GM19455 (cell line): ENCODE results near the gene NCAM1.
"Not testable (repeated sequence)": the region's sequence is repeated elsewhere in the genome, so short reads cannot be mapped to it uniquely, and the experiment has no call there.

Experiments
- ATAC-seq: cut with Tn5 transposase; IDR thresholded peaks from one replicate; pipeline ENCODE4 v1.9.1; 2021; ENCODE audit not compliant: unreplicated experiment

Gene NCAM1

DNA sequence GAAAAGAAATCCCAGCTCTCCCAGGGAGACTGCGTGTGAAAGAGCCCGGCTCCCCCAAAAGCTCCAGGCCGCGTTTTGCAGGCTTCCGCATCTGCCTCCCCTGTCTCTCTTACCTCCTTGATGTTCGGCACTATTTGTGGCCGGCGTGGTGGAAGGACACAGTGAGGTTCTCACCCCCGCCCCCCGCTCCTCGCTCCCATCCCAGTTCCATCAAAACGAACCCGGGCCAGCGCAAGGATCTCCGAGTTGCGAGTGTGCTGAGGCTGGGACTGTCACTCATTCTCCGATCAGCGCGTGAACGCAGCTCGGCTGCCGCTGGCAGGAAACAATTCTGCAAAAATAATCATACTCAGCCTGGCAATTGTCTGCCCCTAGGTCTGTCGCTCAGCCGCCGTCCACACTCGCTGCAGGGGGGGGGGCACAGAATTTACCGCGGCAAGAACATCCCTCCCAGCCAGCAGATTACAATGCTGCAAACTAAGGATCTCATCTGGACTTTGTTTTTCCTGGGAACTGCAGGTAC lies at the start of gene NCAM1:
TSS of gene NCAM1 (plus strand) at position 275 of the 523 bp plus-strand sequence.
- no peak for ATAC-seq

- ATAC-seq = no peak
Measured at GRCh38 chr11:112922606-112923005, 38.6 kb upstream of the NCAM1 start.

DNA sequence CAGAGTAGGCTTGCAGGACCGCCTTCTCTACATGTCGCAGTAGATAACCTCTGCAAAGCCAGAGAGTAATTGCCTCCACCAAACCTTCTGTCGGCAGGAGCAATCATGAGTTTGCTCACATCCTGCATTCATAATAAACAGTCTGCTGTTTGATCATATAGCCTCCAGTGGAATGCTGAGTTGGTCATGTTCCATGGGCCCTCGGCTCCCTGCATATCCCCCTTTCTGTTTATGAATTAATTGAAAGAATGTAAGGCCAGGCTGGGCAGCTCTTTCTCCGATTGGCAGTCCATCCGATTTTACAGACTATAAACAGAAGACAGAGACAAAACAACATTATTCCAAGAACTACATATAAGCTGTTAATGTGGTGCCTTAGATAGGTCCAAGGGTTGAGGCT lies 36.4 kb upstream of the NCAM1 start:
- ATAC-seq = not testable (repeated sequence)

- no peak for ATAC-seq
Measured at GRCh38 chr11:112925516-112926310, 35.5 kb upstream of the NCAM1 start.

DNA sequence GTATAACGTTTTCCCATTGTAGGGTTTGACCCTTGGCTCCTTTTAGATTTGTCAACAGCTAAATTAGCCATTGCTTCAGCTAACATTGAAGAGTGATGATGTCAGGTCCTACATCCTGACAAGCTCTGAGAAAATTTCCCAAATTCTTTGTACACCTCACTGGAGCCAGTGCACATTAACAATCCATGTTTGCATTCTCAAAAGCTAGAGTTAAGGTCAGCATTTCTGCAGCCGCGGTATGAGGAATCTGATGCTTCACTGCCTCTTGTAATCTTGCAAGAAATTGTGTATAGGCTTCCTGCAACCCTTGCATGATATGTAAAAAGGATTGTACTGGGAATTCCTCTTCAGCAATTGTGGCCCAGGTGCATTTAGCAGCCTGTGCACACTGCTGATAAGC lies 33.1 kb upstream of the NCAM1 start:
- no peak for ATAC-seq

- ATAC-seq = no peak
Measured at GRCh38 chr11:112929432-112929831, 31.8 kb upstream of the NCAM1 start.

- ATAC-seq = no peak
Measured at GRCh38 chr11:112931703-112932102, 29.5 kb upstream of the NCAM1 start.

DNA sequence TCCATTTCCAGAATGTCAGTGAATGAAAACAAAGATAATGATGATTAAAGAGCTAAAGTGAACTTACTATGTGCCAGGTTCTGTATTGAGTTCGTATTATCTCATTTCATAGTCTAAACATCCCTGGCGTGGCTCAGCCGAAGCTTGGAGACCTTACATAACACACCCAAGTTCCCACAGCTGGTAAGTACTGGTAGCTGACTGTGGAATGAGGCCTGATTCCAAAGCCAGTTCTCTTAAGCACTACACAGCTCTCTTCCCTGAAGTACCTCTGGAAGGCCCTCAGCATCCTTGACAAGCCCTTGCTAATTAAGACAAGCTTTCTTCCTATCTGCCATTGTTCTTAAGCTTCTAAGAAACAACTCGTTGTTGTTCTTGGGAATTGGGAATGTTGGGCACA lies 28.6 kb upstream of the NCAM1 start:
- ATAC-seq = no peak

DNA sequence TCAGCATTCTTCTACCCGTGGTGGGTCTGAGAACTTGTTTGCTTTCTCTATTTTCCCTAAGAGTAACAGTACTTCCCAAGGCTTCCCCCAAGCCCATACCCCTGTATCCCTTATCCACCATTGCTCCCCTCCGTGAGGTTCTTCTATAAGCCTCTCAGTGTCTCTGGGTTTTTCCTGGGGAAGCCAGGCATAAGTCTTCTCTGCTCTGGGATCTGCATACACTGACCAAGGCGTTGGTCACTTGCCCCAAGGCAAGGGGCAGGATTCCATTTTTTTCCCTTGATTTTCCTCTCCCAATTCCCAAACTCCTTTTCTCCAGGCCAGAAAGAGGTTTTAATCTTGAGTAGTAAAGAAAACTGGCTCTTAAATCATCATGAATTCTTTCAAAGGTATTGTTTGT lies 27.2 kb upstream of the NCAM1 start:
- no peak for ATAC-seq

- no peak for ATAC-seq
Measured at GRCh38 chr11:112941104-112941503, 20.1 kb upstream of the NCAM1 start.

DNA sequence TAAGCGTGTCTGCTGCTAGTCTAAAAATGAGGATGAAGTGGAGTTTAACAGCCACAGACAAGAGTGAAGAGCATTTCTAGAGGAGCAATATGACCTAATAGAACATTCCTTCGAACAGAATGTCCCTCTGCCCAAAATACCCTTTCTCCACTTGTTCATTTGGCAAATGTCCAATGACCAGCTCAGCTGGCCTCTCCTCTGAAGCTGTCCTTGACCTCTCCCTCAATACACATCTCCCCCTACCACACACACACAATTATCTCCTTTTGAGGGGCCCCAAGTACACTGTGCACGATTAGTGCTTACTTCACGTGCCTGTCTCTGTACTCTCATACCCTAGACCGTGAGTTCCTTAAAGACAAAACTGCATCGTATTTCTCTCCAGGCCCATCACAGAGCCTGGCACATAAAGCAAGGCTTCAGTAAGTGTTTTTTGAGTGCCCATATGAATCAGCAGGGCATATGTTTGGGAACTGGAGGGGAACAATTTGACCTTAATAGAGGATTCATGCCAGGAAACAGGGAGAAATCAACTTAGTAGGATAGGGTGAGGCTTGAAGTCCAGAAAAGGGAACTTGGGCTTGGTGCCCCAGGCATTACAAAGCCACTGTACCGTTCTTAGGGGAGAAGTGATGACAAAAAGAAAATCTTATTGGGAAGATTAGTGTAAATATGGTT lies 18.1 kb upstream of the NCAM1 start:
- ATAC-seq = no peak

DNA sequence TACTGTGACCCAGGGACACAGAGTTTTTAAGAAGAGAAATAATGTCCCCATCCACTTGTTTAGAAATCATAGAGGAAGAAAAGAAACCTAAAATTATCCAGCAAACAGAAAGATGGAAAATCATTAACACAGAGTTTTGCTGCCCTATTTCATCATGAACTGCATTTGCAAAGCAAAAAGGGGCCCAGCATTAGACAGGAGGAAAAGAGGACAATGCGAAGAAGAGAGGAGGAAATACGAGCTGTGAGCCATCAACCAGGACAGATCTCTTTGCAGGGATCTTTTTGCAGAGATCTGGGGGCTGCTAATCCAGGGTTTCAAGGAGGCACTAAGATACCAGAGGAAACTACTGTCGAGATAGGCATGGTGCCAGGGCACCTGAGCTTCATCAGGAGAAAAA lies 14.4 kb upstream of the NCAM1 start:
- no peak for ATAC-seq

DNA sequence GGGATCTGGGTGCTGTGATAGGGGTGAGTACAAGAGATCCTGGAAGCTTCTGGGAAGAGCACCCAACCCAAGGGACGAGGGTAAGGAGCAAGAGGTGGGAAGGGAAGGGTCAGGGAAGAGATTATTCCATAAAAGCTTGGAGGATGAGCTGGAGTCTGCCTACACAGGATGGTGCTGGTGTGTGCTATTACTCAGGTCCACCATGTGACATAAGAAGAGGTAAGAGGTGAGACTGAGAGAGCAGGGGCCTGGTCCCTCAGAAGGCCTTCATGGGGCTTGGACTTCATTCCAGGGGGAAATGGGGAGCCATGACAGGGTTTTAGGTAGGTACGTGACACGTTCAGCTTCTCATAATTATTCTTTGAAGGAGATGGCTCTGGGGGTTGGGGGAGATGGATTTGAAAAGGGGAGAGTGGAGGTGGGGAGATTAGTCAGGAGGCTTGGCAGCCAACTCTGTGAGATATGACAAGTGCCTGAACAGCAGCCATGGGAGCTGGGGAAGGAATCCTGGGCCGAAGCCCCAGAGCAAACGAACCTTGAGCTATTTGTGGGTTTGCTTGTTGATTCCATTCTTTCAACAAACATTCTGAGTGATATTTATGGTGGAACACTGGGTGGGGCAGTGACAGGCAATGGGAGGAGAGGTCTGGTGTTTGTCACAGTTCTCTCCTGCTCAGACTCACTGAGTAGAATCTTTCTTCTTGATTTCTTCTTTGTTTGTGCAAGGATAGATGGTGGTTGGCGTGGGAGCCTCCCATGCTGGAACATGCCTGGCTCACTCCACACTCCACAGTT lies 11.2 kb upstream of the NCAM1 start:
- ATAC-seq = no peak

- ATAC-seq = no peak
Measured at GRCh38 chr11:112958670-112959069, 2.5 kb upstream of the NCAM1 start.

GRCh38 chr11:112961751-112962578 lies 745 bp downstream of the NCAM1 start:
- ATAC-seq = no peak

DNA sequence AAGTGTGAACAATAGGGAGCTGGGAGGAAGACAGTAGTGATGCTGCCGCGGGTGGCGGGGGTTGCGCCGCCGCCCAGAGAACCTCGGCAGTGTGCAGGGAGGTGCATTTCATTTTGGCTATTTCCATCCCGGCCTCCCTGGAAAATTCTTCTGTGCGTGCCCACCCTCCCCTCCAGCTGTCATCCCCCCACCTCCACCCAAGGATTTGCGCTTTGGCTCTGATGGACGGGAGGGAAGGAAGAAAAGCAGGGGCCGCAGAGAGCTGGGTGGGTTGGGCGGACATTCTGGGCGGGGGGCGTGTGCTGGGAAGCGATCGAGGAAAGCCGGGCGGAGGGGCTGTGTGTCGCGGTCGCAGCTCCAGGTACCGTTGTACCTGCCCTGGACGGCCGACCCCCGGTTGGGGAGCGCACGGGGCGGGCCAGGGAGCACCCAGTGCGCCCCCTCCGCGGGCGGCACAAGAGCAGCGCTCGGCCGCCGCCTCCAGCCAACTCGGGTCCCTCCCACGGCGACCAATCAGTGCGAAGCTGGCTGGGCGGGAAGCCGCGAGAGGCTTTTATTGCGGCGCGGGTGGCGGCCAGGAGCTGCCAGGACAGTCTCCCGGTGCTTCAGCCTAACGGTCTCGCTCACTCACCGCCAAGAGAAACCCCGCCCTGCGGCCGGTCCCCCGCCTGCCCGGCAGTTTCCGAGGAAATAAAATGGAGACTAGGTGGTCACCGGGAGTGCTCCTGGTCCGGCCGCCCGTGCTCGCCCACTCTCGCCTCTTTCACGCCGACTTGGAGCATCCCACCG lies 1.6 kb downstream of the NCAM1 start:
- no peak for ATAC-seq

GRCh38 chr11:112963368-112963955 lies 2.2 kb downstream of the NCAM1 start:
- ATAC-seq = no peak

DNA sequence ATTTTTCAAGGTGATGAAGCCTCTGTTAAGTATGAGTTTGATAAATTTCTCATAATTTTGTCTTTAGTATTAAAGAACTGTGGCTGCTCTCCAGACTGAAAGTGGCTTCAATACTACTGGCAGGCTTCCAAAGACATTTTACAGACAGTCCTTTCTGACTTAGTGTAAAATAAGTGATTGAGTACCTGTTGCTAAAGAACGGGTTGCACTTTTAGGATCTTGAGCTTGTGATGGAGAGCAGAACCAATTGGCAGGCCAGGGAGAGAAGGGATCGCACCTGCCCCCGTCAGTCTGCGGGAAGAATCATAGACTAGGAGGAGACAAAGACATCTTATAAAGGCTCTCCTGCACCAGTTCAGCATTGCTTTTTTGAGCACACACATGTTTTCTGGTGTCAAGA lies 4.4 kb downstream of the NCAM1 start:
- ATAC-seq = no peak

DNA sequence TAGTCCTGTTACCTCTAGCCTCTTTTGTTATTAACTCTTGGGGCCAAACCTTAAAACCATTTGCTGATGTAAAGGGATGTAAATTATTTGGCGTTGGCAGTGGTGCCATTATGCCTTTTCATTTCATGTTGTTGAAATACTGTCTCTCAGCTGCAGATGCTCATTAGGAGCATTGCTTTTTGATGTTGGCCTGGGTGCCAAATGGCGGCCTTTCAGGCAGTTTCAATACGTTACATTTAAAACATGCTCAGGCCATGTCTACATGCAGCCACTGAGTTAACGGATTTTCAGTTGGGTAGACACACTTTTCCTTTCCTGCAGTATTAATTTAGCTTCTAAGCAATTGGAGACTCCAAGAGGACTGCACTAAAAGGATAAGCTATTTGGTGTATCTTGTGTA lies 5.3 kb downstream of the NCAM1 start:
- ATAC-seq = no peak

DNA sequence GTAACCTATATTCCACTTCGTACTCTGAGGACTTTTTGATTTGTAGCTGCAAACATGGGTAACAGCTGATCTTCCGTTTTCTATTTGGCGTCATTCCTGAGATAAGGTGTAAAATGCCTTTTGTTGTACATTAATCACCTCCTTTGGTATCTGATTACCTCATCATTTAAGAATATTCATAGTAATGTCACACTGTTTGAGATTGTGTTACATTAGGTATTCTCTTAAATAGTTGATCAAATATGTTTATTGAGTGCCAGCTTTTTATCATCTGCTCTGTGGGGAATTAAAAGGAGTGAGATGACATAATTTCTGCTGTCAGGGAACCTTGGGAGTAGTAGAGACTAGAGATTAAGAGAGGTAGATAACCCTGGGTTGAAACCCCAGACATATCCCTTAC lies 5.9 kb downstream of the NCAM1 start:
- no peak for ATAC-seq
